Karpas-422 (cell line): ENCODE measurements around the gene ZNF717. TPM values are rescaled to one million over a fixed set of nuclear protein-coding genes. Genes with fewer than 3 reads are reported as not detected.
"Not testable (repeated sequence)": the region's sequence is repeated elsewhere in the genome, so short reads cannot be mapped to it uniquely, and the experiment has no call there.

ENCODE experiments used
- DNase-seq: peaks from one replicate; pipeline ENCODE4 v3.0.0-alpha.2; 2015
- H2AFZ ChIP-seq: fragments of 200-600 bp; sonication (generic); 2 replicates; pipeline ENCODE4 v1.6.1; 2014; ENCODE audit warnings: antibody characterized with exemption, low read length, mixed read lengths
- H3K27ac ChIP-seq: fragments of 200-600 bp; sonication (generic); 2 replicates; pipeline ENCODE4 v1.5.1; 2014; ENCODE audit warnings: mild to moderate bottlenecking, low read length, moderate library complexity
- H3K27me3 ChIP-seq: fragments of 200-600 bp; sonication (generic); 2 replicates; pipeline ENCODE4 v1.6.1; 2014; ENCODE audit warnings: low read length, mixed read lengths
- H3K36me3 ChIP-seq: fragments of 200-600 bp; sonication (generic); 2 replicates; pipeline ENCODE4 v1.6.1; 2014; ENCODE audit warnings: low read length, mixed read lengths; ENCODE audit not compliant: insufficient read depth
- H3K4me1 ChIP-seq: fragments of 200-600 bp; sonication (generic); 2 replicates; pipeline ENCODE4 v1.6.1; 2014; ENCODE audit warnings: mild to moderate bottlenecking, low read length, mixed read lengths
- H3K4me2 ChIP-seq: fragments of 200-600 bp; sonication (generic); 2 replicates; pipeline ENCODE4 v1.6.1; 2014; ENCODE audit warnings: low read length, low read depth, mild to moderate bottlenecking; ENCODE audit not compliant: poor library complexity, severe bottlenecking
- H3K4me3 ChIP-seq: fragments of 200-600 bp; sonication (generic); 2 replicates; pipeline ENCODE4 v1.5.1; 2014; ENCODE audit warnings: mild to moderate bottlenecking, antibody characterized with exemption, low read length, mixed read lengths
- H3K79me2 ChIP-seq: fragments of 200-600 bp; sonication (generic); 2 replicates; pipeline ENCODE4 v1.6.1; 2014; ENCODE audit warnings: mild to moderate bottlenecking, low read length, mixed read lengths
- H3K9ac ChIP-seq: fragments of 200-600 bp; sonication (generic); 2 replicates; pipeline ENCODE4 v1.6.0; 2014; ENCODE audit warnings: low read length
- H3K9me2 ChIP-seq: fragments of 200-600 bp; sonication (generic), shearing (Covaris generic); replicated peaks from 2 replicates; pipeline ENCODE4 v1.6.0; 2014; ENCODE audit warnings: mild to moderate bottlenecking, low read length, moderate library complexity; ENCODE audit not compliant: insufficient read depth
- H3K9me3 ChIP-seq: fragments of 300-700, 200-600 bp; sonication (generic); 2 replicates; pipeline ENCODE4 v1.6.1; 2014; ENCODE audit warnings: low read length, mixed read lengths
- H4K20me1 ChIP-seq: fragments of 200-600 bp; sonication (generic); 2 replicates; pipeline ENCODE4 v1.6.1; 2014; ENCODE audit warnings: mild to moderate bottlenecking, antibody characterized with exemption, low read length, low read depth; ENCODE audit not compliant: insufficient read depth
- small RNA-seq: library from RNA; depleted of rRNA; stranded (forward); fragments of <200 nt; gene quantifications from one replicate; pipeline ENCODE3, GENCODE V24; 2014
- total RNA-seq: library from RNA; depleted of rRNA; stranded (reverse); fragments of >200 nt; shearing (Covaris generic); gene quantifications from 2 replicates; pipeline ENCODE4 v1.2.3, GENCODE V29; 2014; ENCODE audit warnings: low replicate concordance; rRNA removed

The ZNF717 gene
- total RNA-seq, 1 experiment from 2014 or later = 25.0 TPM

DNA sequence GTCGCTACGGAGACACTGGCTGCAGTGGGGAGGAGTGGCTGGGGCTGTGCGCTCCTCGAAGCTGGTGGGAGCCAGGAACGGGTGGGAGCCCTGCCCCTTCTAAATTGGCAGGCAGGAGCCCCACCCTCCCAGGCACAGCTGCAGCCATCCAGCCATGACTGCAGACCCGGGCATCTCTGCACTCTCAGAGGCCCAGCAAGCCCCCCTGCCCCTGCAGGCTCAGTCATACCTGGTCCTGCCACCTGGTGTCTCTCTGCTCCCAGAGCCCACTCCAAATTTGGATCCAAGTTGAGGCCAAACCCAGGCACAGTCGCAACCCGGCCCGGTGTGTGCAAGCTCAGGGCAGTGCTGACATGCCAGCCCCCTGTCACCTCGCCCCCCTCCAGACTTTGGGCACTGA, 13.7 kb downstream of the ZNF717 start:
- not testable (repeated sequence) for H3K27me3 ChIP-seq, H2AFZ ChIP-seq, H3K4me1 ChIP-seq, H3K36me3 ChIP-seq, H3K27ac ChIP-seq, H3K9ac ChIP-seq, H3K9me3 ChIP-seq, DNase-seq, H3K4me3 ChIP-seq, H4K20me1 ChIP-seq, H3K4me2 ChIP-seq, H3K79me2 ChIP-seq, H3K9me2 ChIP-seq

DNA sequence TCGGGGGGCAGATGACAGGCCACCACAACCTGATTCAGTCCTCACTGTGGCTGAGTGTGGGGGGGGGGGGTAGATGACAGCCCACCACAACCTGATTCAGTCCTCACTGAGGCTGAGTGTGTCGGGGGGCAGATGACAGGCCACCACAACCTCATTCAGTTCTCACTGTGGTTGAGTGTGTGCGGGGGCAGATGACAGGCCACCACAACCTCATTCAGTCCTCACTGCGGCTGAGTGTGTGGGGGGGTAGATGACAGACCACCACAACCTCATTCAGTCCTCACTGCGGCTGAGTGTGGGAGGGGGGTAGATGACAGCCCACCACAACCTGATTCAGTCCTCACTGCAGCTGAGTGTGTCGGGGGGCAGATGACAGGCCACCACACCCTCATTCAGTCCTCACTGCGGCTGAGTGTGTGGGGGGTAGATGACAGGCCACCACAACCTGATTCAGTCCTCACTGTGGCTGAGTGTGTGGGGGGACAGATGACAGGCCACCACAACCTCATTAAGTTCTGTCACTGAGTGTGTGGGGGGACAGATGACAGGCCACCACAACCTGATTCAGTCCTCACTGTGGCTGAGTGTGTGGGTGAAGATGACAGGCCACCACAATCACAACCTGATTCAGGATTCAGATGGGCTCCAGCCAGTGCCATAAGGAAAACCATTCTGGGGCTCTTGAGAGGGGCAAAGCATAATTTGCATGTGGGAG, 16.9 kb downstream of the ZNF717 start:
- Histone ChIP-seq H3K36me3 (peaks cover 3% of the 10 kb centered on the region; the same call in 1 of the 2 replicates), H4K20me1 (no peaks in the 10 kb centered on the region), H3K9me2 (no peaks in the 10 kb centered on the region), H3K79me2 (peaks cover 7% of the 10 kb centered on the region; the same call in 1 of the 2 replicates), H2AFZ (no peak overlapping the region), H3K4me3 (no peak overlapping the region), H3K9me3 (peaks cover 15% of the 10 kb centered on the region), H3K27ac (no peak overlapping the region), H3K4me2 (no peak overlapping the region), H3K27me3 (no peaks in the 10 kb centered on the region), H3K4me1 (no peaks in the 10 kb centered on the region), H3K9ac (no peak overlapping the region)
- DNase-seq = no peak

DNA sequence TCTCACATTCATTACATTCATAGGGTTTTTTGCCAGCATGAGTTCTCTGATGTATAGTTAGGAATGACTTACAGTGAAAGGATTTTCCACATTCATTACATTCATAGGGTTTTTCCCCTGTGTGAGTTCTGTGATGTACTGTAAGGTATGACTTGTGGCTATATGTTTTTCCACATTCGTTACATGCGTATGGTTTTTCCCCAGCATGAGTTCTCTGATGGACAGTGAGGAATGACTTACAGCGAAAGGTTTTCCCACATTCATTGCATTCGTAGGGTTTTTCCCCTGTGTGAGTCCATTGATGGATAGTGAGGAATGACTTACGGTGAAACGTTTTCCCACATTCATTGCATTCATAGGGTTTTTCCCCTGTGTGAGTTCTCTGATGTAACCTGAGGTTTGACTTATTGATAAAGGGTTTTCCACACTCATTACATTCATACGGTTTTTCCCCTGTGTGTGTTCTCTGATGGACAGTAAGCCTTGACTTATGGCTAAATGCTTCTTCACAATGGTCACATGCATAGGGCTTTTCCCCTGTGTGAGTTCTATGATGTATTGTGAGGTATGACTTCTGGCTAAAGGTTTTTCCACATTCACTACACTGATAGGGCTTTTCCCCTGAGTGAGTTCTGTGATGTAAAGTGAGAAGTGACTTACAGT, 47.4 kb downstream of the ZNF717 start:
- Histone ChIP-seq H3K9ac (no peak overlapping the region), H3K4me1 (no peaks in the 10 kb centered on the region), H2AFZ (no peak overlapping the region), H3K79me2 (no peaks in the 10 kb centered on the region), H3K36me3 (peaks cover 13% of the 10 kb centered on the region), H3K9me2 (no peaks in the 10 kb centered on the region), H4K20me1 (no peaks in the 10 kb centered on the region), H3K27ac (no peak overlapping the region), H3K9me3 (peaks cover 44% of the 10 kb centered on the region), H3K4me2 (no peak overlapping the region), H3K4me3 (no peak overlapping the region), H3K27me3 (no peaks in the 10 kb centered on the region)
- no peak for DNase-seq

DNA sequence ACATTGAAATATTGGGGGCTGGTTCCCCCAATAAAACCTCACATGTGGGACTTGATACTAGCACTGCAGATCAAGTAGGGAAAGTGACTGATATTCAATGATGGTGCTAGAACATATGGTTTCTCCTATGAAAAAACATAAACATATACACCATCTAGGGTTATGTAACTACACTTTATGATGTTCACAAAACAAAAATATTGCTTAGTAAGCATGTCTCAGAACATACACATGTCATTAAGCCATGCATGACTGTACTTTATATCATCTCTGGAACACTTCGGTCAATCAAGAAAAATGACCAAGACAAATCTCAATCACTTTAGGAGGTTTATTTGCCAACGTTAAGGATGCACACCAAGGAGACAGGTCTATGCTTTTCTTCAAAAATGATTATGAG, 57.4 kb downstream of the ZNF717 start:
- Histone ChIP-seq H4K20me1 (no peaks in the 10 kb centered on the region), H3K4me1 (no peaks in the 10 kb centered on the region), H3K36me3 (peaks cover 7% of the 10 kb centered on the region; the same call in 1 of the 2 replicates), H3K9me2 (no peaks in the 10 kb centered on the region), H3K9me3 (peaks cover 24% of the 10 kb centered on the region), H3K27ac (no peak overlapping the region), H3K9ac (no peak overlapping the region), H2AFZ (no peak overlapping the region), H3K4me2 (no peak overlapping the region), H3K4me3 (no peak overlapping the region), H3K27me3 (no peaks in the 10 kb centered on the region), H3K79me2 (no peaks in the 10 kb centered on the region)
- no peak for DNase-seq

DNA sequence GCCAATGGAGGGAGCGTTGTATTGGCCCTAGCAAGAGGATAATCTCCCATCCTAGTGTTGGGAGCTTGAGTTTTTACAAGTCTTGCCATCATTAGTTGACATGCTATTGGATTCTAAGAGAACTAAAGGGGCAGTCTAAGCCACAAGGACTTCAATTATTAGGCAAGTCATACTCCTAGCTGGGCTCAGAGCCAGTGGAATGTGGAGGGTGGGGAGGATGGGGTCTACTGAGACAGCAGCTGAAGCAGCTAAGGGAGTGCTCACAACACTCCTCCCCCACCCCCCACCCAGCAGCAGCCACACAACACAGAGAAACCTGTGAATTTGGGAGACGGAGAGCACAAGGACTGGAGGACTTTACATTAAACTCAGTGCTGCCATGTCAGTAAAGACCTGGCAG, 93.3 kb downstream of the ZNF717 start:
- H4K20me1 ChIP-seq = no peaks in the 10 kb centered on the region
- no peak overlapping the region for H3K4me2 ChIP-seq
- H3K4me3 ChIP-seq = no peak overlapping the region
- no peak overlapping the region for H3K9ac ChIP-seq
- no peak overlapping the region for H3K27ac ChIP-seq
- H3K4me1 ChIP-seq = no peaks in the 10 kb centered on the region
- H3K27me3 ChIP-seq = no peaks in the 10 kb centered on the region
- H3K36me3 ChIP-seq = no peaks in the 10 kb centered on the region
- H3K79me2 ChIP-seq = no peaks in the 10 kb centered on the region
- no peak for DNase-seq
- H2AFZ ChIP-seq = no peak overlapping the region
- no peaks in the 10 kb centered on the region for H3K9me2 ChIP-seq
- peaks cover 4% of the 10 kb centered on the region for H3K9me3 ChIP-seq

DNA sequence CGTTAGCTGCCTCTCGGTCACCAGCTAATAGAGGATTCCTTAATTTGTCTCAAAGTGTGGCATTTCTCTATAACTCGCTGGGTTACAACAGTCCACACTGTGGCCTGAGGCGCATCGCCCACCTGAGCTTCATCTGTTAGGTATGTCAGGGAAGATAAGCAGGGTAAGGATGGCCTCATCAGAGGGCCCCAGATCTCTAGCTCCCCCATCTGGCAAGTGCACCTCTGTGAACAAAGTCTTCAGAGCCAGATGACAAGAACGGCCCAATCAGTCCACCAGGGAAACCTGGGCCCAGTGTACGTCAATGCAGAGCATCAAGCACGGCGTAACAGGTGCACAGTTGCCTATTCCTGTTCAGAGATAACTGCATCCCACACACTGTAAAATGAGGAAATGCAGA, 98.0 kb downstream of the ZNF717 start:
- DNase-seq = no peak
- no peaks in the 10 kb centered on the region for H3K4me1 ChIP-seq

More for the DNA sequence above, 98.0 kb downstream of the ZNF717 start:
- no peak overlapping the region for H3K9ac ChIP-seq
- no peak overlapping the region for H2AFZ ChIP-seq
- H3K27me3 ChIP-seq = no peaks in the 10 kb centered on the region
- H3K27ac ChIP-seq = no peak overlapping the region
- H3K9me2 ChIP-seq = no peaks in the 10 kb centered on the region
- H4K20me1 ChIP-seq = no peaks in the 10 kb centered on the region
- H3K9me3 ChIP-seq = no peaks in the 10 kb centered on the region
- no peak overlapping the region for H3K4me2 ChIP-seq
- no peaks in the 10 kb centered on the region for H3K36me3 ChIP-seq
- H3K79me2 ChIP-seq = no peaks in the 10 kb centered on the region
- H3K4me3 ChIP-seq = no peak overlapping the region

Small RNAs within 50 kb of the gene (small RNA-seq; reads per million reads assigned to genes)
- gene MIR4273 = not detected

Other genes starting within 250 kb of the ZNF717 start
- gene FRG2C, start 121.2 kb downstream of the ZNF717 start, total RNA-seq = not detected in 2 replicates